LoVo (cell line): ENCODE data around the gene NEURL1B.
"Not testable (repeated sequence)": the region's sequence is repeated elsewhere in the genome, so short reads cannot be mapped to it uniquely, and the experiment has no call there.

Source experiments
- DNase-seq: peaks from one replicate; pipeline ENCODE4 v3.0.0-alpha.2; 2016; ENCODE audit warnings: low spot score

The NEURL1B gene

DNA sequence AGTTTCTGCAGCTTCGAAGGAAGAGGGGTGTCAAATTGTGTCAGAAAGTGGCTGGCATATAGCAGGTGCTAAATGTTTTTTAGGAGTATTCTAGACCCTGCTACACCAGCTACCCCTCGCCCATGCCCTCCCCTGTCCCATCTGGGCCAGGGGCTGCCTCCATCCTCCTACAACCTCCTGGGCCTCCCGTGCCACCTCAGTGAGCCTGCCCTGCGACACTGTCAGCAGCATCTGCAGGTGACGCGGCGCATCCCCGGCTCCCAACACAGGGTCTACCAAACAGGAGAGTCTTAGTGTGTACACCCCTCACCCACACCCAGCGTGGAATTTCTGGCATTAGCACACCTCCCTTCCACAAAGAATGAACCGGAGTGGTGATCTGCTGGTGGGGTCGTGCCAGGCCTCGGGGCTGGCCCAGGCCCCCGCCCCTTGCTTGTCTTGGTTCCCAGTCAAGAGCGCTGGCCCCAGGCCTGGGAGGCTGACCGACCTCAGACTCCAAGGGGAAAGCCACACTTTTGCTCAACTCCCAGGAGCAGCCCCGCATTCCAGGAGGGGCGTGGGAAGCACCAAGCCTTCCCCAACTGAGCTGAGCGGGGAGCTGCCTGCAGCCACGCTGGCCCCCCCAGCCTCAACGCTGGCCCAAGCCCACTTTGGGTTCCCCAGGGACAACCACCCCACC is 55.2 kb downstream of the NEURL1B start:
- no peak for DNase-seq

DNA sequence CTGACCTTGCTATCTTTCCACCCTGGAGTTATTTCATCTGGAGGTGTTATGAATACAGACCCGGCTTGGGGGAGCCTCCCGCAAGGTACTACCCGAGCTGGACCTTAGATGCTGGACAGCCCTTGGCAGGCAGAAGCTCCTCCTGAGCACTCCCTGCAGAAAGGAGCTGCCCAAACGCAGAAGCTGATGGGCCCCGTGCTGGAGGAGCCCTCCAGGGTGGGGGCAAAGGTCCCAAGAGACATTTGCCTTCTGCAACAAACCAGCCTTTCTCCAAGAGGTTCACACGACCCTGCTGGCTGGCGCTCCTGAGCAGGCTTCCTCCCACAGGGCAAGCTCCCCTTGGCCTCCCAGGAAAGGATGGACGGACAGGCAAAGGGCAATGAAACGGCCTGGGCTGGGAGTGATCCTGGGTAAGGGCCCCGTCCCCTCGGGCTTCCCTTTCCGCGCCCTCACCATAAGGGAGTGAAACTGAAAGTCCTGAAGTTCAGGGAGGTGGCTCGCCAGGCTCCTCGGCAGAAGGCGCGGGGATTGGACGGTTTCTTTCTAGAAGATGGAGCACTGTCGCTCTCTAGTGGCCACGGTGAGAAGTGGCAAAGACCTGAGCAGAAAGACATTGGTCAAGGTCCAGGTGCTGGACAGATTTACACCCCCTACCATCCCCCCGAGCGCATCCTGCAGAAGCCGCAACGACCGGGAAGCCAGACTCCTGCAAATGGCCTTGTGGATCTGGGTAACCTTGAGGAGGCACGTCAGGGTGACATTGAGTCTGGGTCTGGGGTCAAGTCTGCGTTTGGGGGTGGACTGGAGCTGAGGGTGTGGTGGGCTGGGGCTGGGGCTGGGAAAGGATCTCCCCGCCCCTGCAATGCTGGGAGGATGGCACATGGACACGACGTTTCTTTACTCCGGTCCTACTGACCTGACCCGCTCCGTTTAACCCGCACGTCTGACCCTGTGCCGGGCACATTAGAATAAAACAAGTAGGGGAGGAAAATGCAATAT is 56.4 kb downstream of the NEURL1B start:
- peak; percentile 94 for DNase-seq

- DNase-seq: no peak
These were observed 58.4 kb downstream of the NEURL1B start for GRCh38 chr5:172699423-172699822.

- DNase-seq: no peak
These were observed 58.9 kb downstream of the NEURL1B start for GRCh38 chr5:172699999-172700364.

DNA sequence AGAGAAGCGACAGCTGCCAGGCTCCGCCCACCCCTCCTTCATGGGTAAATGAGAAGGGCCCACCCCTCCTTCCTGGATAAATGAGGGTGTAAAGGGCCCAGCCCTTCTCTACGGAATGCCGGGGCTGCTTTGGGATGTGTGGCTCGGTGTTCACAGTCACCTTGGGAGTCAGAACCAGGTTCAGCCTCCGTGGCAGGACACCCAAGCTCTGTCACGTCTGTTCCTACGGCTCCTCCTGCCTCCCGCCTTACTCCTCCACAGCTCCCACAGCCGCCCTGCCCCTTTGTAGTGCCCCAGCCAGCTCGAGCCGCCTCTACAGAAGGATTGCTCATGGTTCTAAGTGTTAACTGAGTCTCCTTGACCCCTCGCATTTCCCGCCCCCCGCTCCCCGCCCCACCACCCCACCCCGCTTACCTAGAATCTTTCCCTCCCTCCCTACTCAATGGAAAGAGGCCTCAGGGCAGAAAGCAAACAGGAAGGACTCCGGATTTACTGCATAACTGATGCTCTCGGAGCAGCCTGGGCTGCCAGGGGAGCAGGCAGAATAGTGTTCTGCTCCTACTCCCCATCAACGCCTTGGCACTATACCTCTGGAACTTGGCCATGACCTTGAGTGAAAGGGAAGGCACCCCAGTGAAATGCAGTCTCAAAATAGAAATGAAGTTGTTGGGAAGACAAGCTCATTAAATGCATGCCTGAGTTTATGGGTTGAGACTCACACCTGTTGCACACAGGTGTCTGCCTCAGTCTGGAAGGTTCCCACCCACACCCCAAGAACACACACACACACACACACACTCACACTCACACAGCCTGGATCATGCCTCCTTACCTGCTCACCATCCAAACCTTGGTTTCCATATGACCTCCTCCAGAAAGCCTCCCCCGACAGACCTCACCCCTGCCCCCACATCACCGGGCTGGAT is 59.6 kb downstream of the NEURL1B start:
- DNase-seq: no peak

DNA sequence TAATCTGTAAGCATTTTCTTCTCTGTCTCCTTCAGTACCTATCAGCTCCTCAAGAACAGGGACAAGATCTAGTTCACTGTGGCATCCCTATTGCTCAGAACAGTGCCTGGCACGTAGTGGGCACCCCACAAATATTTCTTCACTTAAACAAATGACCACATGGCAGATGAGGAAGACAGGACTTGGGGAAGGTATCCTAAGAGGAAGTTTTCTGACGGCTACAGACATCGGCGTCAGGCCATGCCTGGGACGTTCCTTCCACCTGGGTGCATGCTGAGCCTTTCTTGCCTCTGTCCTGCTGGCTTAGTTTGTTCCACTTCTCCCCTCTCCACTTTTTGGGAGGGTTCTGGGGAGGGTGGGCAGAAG is 60.2 kb downstream of the NEURL1B start:
- DNase-seq: no peak

- no peak for DNase-seq
These were observed 62.9 kb downstream of the NEURL1B start for GRCh38 chr5:172703952-172704351.

GRCh38 chr5:172705576-172706084 is 64.6 kb downstream of the NEURL1B start:
- DNase-seq: no peak

- DNase-seq: no peak
These were observed 65.7 kb downstream of the NEURL1B start for GRCh38 chr5:172706796-172707195.

DNA sequence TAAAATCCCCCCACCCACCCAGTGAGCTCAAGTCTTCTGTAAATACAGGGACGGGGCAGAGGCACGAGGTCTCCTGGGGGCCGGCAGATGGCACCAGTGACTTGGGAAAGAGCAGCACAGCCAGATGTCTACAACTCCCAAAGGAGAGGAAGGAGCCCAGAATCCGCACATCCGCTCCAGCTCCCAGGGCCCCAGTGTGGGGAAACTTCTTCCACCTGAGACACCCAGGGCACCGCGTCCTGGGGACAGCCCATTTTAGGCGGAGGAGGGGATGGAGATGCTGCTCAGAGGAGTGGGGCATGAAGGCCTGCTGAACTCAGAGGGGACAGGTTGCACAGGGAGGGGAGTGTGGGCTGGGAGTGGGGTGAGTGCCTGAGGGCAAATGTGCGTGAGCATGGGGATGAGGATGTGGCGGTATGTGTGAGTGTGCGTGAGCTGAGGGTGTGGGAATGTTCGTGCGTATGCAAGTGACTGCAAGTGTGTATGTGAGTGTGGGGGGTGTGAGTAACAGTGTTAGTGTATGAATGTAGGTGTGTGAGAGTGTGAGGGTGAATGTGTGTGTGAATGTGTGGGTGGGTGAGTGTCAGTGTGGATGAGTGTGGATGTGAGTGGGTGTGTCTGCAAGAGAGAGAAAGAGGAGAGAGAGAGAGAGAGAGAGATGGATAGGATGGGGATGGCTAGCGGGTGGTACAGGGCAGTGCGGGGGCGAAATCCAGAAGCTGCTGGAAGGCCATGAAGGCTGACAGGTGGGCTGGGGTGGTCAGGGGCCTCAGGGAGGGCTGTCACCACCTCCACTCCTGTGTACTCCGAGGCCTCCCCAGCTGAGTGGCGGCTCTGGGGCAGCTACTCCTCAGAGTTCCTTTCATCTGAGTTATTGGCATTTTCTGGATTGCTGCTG is 66.5 kb downstream of the NEURL1B start:
- DNase-seq: peak; percentile 45

- no peak for DNase-seq
These were observed 67.1 kb downstream of the NEURL1B start for GRCh38 chr5:172708183-172708505.

DNA sequence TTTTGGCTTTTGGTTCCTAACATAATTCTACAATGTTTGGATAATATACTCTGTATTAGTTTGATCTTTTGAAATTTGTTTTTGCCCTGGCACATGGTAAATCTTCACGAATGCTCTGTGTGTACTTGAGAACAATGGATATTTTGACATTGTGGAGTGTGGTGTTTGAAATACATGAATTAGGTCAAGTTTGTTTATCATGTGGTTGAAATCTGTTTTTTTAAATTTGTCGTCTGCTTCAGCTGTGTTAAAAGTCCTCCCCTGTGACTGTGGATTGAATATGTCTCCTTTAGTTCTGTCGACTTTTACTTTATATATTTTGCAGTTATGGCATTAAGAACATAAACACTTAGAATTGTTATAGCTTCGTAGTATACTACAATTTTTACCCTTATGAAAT is 69.6 kb downstream of the NEURL1B start:
- no peak for DNase-seq

DNA sequence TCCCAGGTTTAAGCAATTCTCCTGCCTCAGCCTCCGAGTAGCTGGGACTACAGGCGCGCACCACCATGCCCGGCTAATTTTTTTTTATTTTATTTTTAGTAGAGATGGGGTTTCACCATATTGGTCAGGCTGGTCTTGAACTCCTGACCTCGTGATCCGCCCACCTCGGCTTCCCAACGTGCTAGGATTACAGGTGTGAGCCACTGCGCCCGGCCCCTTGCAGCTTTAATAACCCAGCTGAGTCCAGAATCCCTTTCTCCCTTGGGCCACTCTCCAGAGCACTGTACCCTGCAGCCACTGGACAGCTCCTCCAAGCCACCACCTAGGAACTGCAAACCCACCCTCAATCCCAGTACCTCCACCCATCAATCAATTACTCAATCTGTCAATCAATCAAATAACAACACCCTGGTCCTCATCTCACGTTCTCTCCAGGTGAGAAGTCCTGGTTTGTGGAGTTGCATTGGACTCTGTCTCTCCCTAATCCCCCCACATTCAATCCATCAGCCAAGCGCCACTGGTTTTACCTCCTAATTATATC is 70.3 kb downstream of the NEURL1B start:
- DNase-seq: not testable (repeated sequence)

DNA sequence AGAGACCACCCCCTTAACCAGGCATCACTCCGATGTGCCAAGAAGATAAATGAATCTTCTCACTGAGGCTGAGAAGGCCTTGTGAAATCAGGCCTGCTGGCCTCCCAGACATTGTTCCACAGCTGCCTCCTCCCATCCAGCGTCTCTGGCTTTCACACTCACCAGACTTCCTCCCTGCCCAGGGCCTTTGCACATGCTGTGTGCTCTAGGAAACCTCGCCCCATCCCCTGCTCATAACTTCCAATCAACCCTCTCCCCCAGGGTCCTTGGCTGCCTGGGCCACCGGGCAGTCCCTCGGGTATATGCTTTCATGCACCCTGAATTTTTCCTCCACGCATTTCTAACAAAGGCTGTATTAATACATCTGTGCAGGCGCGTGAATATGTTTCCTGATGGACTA is 71.5 kb downstream of the NEURL1B start:
- no peak for DNase-seq

DNA sequence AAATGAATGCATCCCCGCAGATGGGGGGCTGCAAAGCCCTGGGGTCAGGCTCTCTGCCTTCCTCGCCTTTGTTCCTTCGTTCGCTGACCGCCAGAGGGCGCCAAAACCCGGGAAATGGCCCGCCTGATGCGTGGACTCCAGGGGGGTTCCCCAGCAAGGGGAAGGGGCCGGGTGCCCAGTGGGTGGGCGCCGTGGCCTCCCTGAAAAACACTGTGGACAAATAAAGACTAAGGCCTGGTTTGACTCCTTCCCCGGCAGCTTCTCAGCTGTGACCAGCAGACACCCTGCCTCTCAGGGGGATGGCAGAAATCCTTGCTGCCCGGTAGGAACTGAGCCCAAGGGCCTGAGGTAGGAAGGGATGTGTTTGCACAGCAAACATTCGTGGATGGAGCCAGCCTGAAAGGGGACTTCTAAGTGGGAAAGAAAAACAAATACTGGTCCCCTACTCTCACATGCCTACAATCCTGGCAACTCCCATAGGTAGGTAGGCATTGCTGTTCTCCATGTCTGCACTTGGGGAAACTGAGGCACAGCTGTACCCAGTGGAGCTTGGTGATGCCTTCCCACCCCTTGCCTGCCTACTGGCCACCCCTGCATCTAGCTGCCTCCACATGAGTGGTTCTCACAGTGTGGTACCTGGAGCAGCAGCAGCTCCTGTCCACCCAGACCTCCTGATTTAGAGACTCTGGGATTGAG is 72.2 kb downstream of the NEURL1B start:
- DNase-seq: peak; percentile 34

GRCh38 chr5:172713809-172714490 is 72.9 kb downstream of the NEURL1B start:
- no peak for DNase-seq

DNA sequence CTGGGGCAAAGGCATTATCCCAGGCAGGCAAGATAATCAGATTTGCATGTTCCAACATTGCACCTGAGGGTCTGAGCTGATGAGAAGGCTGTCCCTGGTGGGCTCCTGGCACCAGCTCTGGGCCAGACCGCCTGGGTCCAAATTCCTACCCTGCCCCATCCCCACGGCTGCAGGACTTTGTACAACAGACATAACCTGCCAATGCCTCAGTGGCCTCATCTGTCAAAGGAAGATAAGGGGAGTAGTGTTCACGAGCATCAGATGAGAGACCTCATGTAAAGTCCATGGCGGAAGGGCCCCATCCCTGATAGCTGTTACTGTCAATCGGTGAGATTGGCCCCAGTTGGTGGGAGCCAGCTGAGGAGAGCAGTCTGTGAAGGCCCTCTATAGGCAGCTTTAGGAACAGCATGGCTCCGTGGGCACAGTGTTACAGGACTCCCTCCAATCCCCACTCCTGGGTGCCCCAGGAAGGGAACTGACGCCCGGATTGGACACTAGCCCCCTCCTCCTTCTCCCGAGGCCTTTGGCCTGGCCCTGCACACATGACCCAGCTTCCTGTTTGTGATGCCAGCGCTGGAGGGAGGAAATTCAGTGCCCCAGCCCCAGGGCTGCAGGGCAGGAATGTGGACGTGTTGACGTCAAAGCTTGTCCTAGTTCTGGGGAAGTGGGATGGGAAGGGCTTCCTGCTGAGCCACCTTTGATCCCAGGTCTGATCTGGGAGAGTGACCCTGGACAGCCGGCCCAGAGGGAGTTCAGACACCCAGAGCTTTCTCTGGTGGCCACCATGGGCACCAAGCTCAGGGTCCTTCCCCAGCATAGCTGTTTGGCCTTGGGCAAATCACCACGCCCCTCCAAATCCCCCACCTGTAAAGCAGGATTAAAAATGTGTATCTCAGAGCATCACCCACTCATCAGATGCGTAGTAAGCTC is 73.7 kb downstream of the NEURL1B start:
- peak; percentile 54 for DNase-seq

- no peak for DNase-seq
These were observed 74.3 kb downstream of the NEURL1B start for GRCh38 chr5:172715421-172715780.
